GM19328 (cell line): Measurements from ENCODE around the gene SCAF8.

ENCODE experiments used
- ATAC-seq: cut with Tn5 transposase; IDR thresholded peaks from one replicate; pipeline ENCODE4 v1.9.1; 2021; ENCODE audit warnings: mild to moderate bottlenecking, moderate library complexity; ENCODE audit not compliant: unreplicated experiment

The SCAF8 gene

GRCh38 chr6:154882107-154882506 lies 148.9 kb downstream of the SCAF8 start:
- ATAC-seq = no peak
